Neuron (in vitro differentiated cells): ENCODE data around the gene SLMAP.

ENCODE experiments used
- H2AFZ ChIP-seq: one replicate; pipeline ENCODE4 v1.6.1; 2013; ENCODE audit warnings: low read depth, mild to moderate bottlenecking, inconsistent platforms, low read length, moderate library complexity
- H3K27me3 ChIP-seq: one replicate; pipeline ENCODE4 v1.6.1; 2013; ENCODE audit warnings: low read length; ENCODE audit not compliant: insufficient read depth
- H3K36me3 ChIP-seq: one replicate; pipeline ENCODE4 v1.6.1; 2013; ENCODE audit warnings: low read length; ENCODE audit not compliant: insufficient read depth
- H3K4me1 ChIP-seq: one replicate; pipeline ENCODE4 v1.6.1; 2013; ENCODE audit warnings: low read length; ENCODE audit not compliant: insufficient read depth
- H3K4me3 ChIP-seq: 2 replicates; pipeline ENCODE4 v1.5.1; 2013; ENCODE audit warnings: mild to moderate bottlenecking, low read length, moderate library complexity
- H3K9me3 ChIP-seq: one replicate; pipeline ENCODE4 v1.6.1; 2013; ENCODE audit warnings: low read length

Gene SLMAP

GRCh38 chr3:57900786-57901185, 144.7 kb downstream of the SLMAP start:
- no peak overlapping the region for H2AFZ ChIP-seq
- peaks cover 9% of the 10 kb centered on the region for H3K4me1 ChIP-seq
- H3K36me3 ChIP-seq, result peaks cover 2% of the 10 kb centered on the region
- H3K27me3 ChIP-seq, result no peaks in the 10 kb centered on the region
- no peaks in the 10 kb centered on the region for H3K9me3 ChIP-seq
- H3K4me3 ChIP-seq, result no peak overlapping the region

- no peak overlapping the region for H3K4me3 ChIP-seq
- peaks cover 9% of the 10 kb centered on the region for H3K36me3 ChIP-seq
- no peaks in the 10 kb centered on the region for H3K4me1 ChIP-seq
- no peaks in the 10 kb centered on the region for H3K27me3 ChIP-seq
- H3K9me3 ChIP-seq, result no peaks in the 10 kb centered on the region
- H2AFZ ChIP-seq, result no peak overlapping the region
Observed at GRCh38 chr3:57903124-57903890, 147.2 kb downstream of the SLMAP start.

GRCh38 chr3:57910990-57911389, 154.9 kb downstream of the SLMAP start:
- Histone ChIP-seq H3K4me1 (no peaks in the 10 kb centered on the region), H3K27me3 (no peaks in the 10 kb centered on the region), H3K9me3 (no peaks in the 10 kb centered on the region), H3K4me3 (no peak overlapping the region), H3K36me3 (peaks cover 30% of the 10 kb centered on the region), H2AFZ (no peak overlapping the region)

GRCh38 chr3:57911593-57911992, 155.5 kb downstream of the SLMAP start:
- no peak overlapping the region for H2AFZ ChIP-seq
- H3K4me1 ChIP-seq, result no peaks in the 10 kb centered on the region
- H3K4me3 ChIP-seq, result no peak overlapping the region
- no peaks in the 10 kb centered on the region for H3K9me3 ChIP-seq
- no peaks in the 10 kb centered on the region for H3K27me3 ChIP-seq
- peaks cover 33% of the 10 kb centered on the region for H3K36me3 ChIP-seq

GRCh38 chr3:57917601-57918000, 161.5 kb downstream of the SLMAP start:
- H3K4me3 ChIP-seq, result no peak overlapping the region
- no peak overlapping the region for H2AFZ ChIP-seq
- H3K9me3 ChIP-seq, result peaks cover 2% of the 10 kb centered on the region
- H3K4me1 ChIP-seq, result no peaks in the 10 kb centered on the region
- H3K36me3 ChIP-seq, result peaks cover 43% of the 10 kb centered on the region
- no peaks in the 10 kb centered on the region for H3K27me3 ChIP-seq

- no peaks in the 10 kb centered on the region for H3K4me1 ChIP-seq
- H3K27me3 ChIP-seq, result no peaks in the 10 kb centered on the region
- peaks cover 48% of the 10 kb centered on the region for H3K36me3 ChIP-seq
- H3K4me3 ChIP-seq, result no peak overlapping the region
- H3K9me3 ChIP-seq, result peaks cover 2% of the 10 kb centered on the region
- no peak overlapping the region for H2AFZ ChIP-seq
Observed at GRCh38 chr3:57918123-57918837, 162.2 kb downstream of the SLMAP start.

GRCh38 chr3:57919987-57920386, 163.9 kb downstream of the SLMAP start:
- Histone ChIP-seq H3K9me3 (peaks cover 2% of the 10 kb centered on the region), H3K4me1 (no peaks in the 10 kb centered on the region), H3K27me3 (no peaks in the 10 kb centered on the region), H3K4me3 (no peak overlapping the region), H2AFZ (no peak overlapping the region), H3K36me3 (peaks cover 44% of the 10 kb centered on the region)

GRCh38 chr3:57923101-57923500, 167.0 kb downstream of the SLMAP start:
- Histone ChIP-seq H3K27me3 (no peaks in the 10 kb centered on the region), H3K4me3 (no peak overlapping the region), H3K36me3 (peaks cover 26% of the 10 kb centered on the region), H2AFZ (no peak overlapping the region), H3K4me1 (no peaks in the 10 kb centered on the region), H3K9me3 (no peaks in the 10 kb centered on the region)

GRCh38 chr3:57923752-57924151, 167.6 kb downstream of the SLMAP start:
- no peaks in the 10 kb centered on the region for H3K27me3 ChIP-seq
- H3K4me3 ChIP-seq, result no peak overlapping the region
- no peak overlapping the region for H2AFZ ChIP-seq
- H3K9me3 ChIP-seq, result no peaks in the 10 kb centered on the region
- H3K4me1 ChIP-seq, result no peaks in the 10 kb centered on the region
- peaks cover 21% of the 10 kb centered on the region for H3K36me3 ChIP-seq

- no peaks in the 10 kb centered on the region for H3K27me3 ChIP-seq
- H3K4me3 ChIP-seq, result no peak overlapping the region
- no peaks in the 10 kb centered on the region for H3K9me3 ChIP-seq
- no peaks in the 10 kb centered on the region for H3K4me1 ChIP-seq
- peaks cover 9% of the 10 kb centered on the region for H3K36me3 ChIP-seq
- no peak overlapping the region for H2AFZ ChIP-seq
Observed at GRCh38 chr3:57927166-57927565, 171.1 kb downstream of the SLMAP start.

GRCh38 chr3:57927916-57928315, 171.8 kb downstream of the SLMAP start:
- H3K4me1 ChIP-seq, result no peaks in the 10 kb centered on the region
- H3K36me3 ChIP-seq, result peaks cover 6% of the 10 kb centered on the region
- H2AFZ ChIP-seq, result no peak overlapping the region
- H3K9me3 ChIP-seq, result no peaks in the 10 kb centered on the region
- H3K27me3 ChIP-seq, result no peaks in the 10 kb centered on the region
- no peak overlapping the region for H3K4me3 ChIP-seq

- Histone ChIP-seq H3K36me3 (peaks cover 3% of the 10 kb centered on the region), H3K9me3 (no peaks in the 10 kb centered on the region), H3K4me3 (no peak overlapping the region), H3K27me3 (no peaks in the 10 kb centered on the region), H3K4me1 (no peaks in the 10 kb centered on the region), H2AFZ (no peak overlapping the region)
Observed at GRCh38 chr3:57928511-57928910, 172.4 kb downstream of the SLMAP start.

GRCh38 chr3:57929988-57930387, 173.9 kb downstream of the SLMAP start:
- no peaks in the 10 kb centered on the region for H3K4me1 ChIP-seq
- H3K36me3 ChIP-seq, result peaks cover 3% of the 10 kb centered on the region
- no peak overlapping the region for H3K4me3 ChIP-seq
- H3K9me3 ChIP-seq, result no peaks in the 10 kb centered on the region
- no peak overlapping the region for H2AFZ ChIP-seq
- H3K27me3 ChIP-seq, result no peaks in the 10 kb centered on the region
